PC-3 (cell line): ENCODE data around the gene PDHX.

Source experiments
- CTCF ChIP-seq: fragments of 300-600 bp; sonication (generic); conservative IDR thresholded peaks from 2 replicates; pipeline ENCODE4 v1.5.1; 2017; ENCODE audit warnings: antibody characterized with exemption, low read depth, mild to moderate bottlenecking, low read length
- EZH2 ChIP-seq: fragments of 300-600 bp; sonication (generic); IDR thresholded peaks from one replicate; pipeline ENCODE4 v1.6.1; 2017; ENCODE audit warnings: antibody characterized with exemption, mild to moderate bottlenecking, low read length; ENCODE audit not compliant: unreplicated experiment
- EZH2phosphoT487 ChIP-seq: fragments of 300-600 bp; sonication (generic); IDR thresholded peaks from 2 replicates; pipeline ENCODE4 v1.6.1; 2018; ENCODE audit warnings: mild to moderate bottlenecking, antibody characterized with exemption, low read length, borderline replicate concordance

GRCh38 chr11:34887260-34887659 is 29.2 kb upstream of the PDHX start:
- TF ChIP-seq CTCF, result no peak
- TF ChIP-seq EZH2, result no peak
- no peak for TF ChIP-seq EZH2phosphoT487
